Kidney (tissue), 14 donors: ENCODE results near the gene POLR3K. TPM values are rescaled to one million over a fixed set of nuclear protein-coding genes. Genes with fewer than 3 reads are reported as not detected.
"Not testable (repeated sequence)": the region's sequence is repeated elsewhere in the genome, so short reads cannot be mapped to it uniquely, and the experiment has no call there.

Source experiments
- DNase-seq, 5 donors: peaks; one replicate each; pipeline ENCODE4 v3.0.0-alpha.2; 2013 to 2020
- FAIRE-seq: peaks from 2 replicates; lab custom pipeline; 2012; peaks lifted over from hg19 to GRCh38; lab: Jason Lieb, UNC
- H3K27ac ChIP-seq, 2 donors: one replicate each; pipeline ENCODE4 v1.7.0; 2013; ENCODE audit warnings: low read depth in 2 of 2, low read length in 2 of 2, inconsistent platforms in 1 of 2
- H3K27me3 ChIP-seq: one replicate; pipeline ENCODE4 v1.7.1; 2013; ENCODE audit warnings: low read length, inconsistent platforms; ENCODE audit not compliant: control insufficient read depth, insufficient read depth
- H3K36me3 ChIP-seq, 3 donors: one replicate each; pipeline versions ENCODE4 v1.7.0 to v1.7.1; 2013; ENCODE audit warnings: low read length in 3 of 3, control low read depth in 1 of 3, inconsistent platforms in 1 of 3; ENCODE audit not compliant: insufficient read depth in 3 of 3, control insufficient read depth in 2 of 3
- H3K4me1 ChIP-seq, 3 donors: one replicate each; pipeline versions ENCODE4 v1.7.0 to v1.7.1; 2013; ENCODE audit warnings: low read length in 3 of 3, inconsistent platforms in 1 of 3, low read depth in 1 of 3; ENCODE audit not compliant: control insufficient read depth in 2 of 3, insufficient read depth in 2 of 3
- H3K4me3 ChIP-seq, 3 donors: one replicate each; pipeline versions ENCODE4 v1.7.0 to v1.8.1; 2013; ENCODE audit warnings: low read length in 3 of 3, control low read depth in 1 of 3, inconsistent platforms in 1 of 3
- H3K9ac ChIP-seq, 3 donors: one replicate each; pipeline versions ENCODE4 v1.7.0 to v1.7.1; 2013; ENCODE audit warnings: low read length in 3 of 3, control low read depth in 1 of 3, inconsistent platforms in 1 of 3
- H3K9me3 ChIP-seq, 3 donors: one replicate each; pipeline versions ENCODE4 v1.7.0 to v1.7.1; 2013; ENCODE audit warnings: low read length in 3 of 3, control low read depth in 1 of 3, inconsistent platforms in 1 of 3; ENCODE audit not compliant: control insufficient read depth in 2 of 3, insufficient read depth in 1 of 3
- intact Hi-C: fragments of 100-400 bp; cut with DNase I; formaldehyde crosslinking; loops from one replicate; pipeline ENCODE4 v1.11.1; 2022
- polyA plus RNA-seq: library from polyadenylated mRNA; stranded (reverse); fragments of 350-450 nt; fragmentation: Illumina TruSeq; extraction: RNeasy Lipid Tissue Mini Kit (QIAGEN cat#74804); gene quantifications from one replicate; pipeline ENCODE4 v1.2.3, GENCODE V29; 2014; ENCODE audit warnings: low read depth, low replicate concordance; ENCODE audit not compliant: insufficient read depth
- total RNA-seq: library from RNA; stranded (reverse); fragmentation: NEBNext Ultra II Directional; extraction: Animal tissue kit (Norgen Biotek cat#: 25700); gene quantifications from one replicate; pipeline ENCODE4 v1.2.1, GENCODE V29; 2021
- TF ChIP-seq, protein P1 (sequence below): IDR thresholded peaks from 3 replicates; pipeline ENCODE4 v1.5.1; 2012; ENCODE audit warnings: mild to moderate bottlenecking, moderate library complexity, borderline replicate concordance; ENCODE audit not compliant: insufficient read depth; ENCODE audit errors: extremely low read depth
- donor health status: control.
- donor health status: control.
- donor health status: control.
- donor health status: control.
- donor health status: control.
- donor health status: DM: yes; HTN: yes; CAD: no.
- donor health status: Normal renal cell carcinoma (clear cell type).

POLR3K gene
- total and polyA plus RNA-seq, 2 donors from 2014 or later, result 8.8 to 18.5 TPM

DNA sequence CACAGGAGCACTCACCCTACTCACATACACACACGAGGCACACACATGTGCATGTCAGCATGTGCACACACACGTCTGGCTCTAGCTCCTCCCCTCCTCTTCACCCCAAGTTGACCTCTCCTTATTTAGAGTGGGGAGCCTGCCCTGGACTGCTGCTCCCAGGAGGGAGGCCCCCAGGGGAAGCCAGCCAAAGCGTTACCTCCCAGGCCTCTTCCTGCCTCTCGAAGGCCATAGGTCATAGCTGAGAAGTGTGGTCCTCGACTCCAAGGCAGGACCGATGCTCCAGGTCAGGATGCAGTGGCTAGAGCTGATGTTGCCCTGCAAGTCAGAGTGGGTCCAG lies 18.8 kb downstream of the POLR3K start:
- H3K27me3 ChIP-seq, result no peaks in the 10 kb centered on the region
- FAIRE-seq, result no peak
- no peak overlapping the region for H3K27ac ChIP-seq
- no peaks in the 10 kb centered on the region for H3K36me3 ChIP-seq
- no peaks in the 10 kb centered on the region for H3K9me3 ChIP-seq
- peak in 1 of 5 donors; percentile 37 for DNase-seq
- no peak overlapping the region for H3K9ac ChIP-seq
- no peak overlapping the region for H3K4me3 ChIP-seq
- TF ChIP-seq, protein P1, sequence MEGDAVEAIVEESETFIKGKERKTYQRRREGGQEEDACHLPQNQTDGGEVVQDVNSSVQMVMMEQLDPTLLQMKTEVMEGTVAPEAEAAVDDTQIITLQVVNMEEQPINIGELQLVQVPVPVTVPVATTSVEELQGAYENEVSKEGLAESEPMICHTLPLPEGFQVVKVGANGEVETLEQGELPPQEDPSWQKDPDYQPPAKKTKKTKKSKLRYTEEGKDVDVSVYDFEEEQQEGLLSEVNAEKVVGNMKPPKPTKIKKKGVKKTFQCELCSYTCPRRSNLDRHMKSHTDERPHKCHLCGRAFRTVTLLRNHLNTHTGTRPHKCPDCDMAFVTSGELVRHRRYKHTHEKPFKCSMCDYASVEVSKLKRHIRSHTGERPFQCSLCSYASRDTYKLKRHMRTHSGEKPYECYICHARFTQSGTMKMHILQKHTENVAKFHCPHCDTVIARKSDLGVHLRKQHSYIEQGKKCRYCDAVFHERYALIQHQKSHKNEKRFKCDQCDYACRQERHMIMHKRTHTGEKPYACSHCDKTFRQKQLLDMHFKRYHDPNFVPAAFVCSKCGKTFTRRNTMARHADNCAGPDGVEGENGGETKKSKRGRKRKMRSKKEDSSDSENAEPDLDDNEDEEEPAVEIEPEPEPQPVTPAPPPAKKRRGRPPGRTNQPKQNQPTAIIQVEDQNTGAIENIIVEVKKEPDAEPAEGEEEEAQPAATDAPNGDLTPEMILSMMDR, result no peak
- intact Hi-C loops, result no loop called here
- H3K4me1 ChIP-seq, result no peaks in the 10 kb centered on the region

DNA sequence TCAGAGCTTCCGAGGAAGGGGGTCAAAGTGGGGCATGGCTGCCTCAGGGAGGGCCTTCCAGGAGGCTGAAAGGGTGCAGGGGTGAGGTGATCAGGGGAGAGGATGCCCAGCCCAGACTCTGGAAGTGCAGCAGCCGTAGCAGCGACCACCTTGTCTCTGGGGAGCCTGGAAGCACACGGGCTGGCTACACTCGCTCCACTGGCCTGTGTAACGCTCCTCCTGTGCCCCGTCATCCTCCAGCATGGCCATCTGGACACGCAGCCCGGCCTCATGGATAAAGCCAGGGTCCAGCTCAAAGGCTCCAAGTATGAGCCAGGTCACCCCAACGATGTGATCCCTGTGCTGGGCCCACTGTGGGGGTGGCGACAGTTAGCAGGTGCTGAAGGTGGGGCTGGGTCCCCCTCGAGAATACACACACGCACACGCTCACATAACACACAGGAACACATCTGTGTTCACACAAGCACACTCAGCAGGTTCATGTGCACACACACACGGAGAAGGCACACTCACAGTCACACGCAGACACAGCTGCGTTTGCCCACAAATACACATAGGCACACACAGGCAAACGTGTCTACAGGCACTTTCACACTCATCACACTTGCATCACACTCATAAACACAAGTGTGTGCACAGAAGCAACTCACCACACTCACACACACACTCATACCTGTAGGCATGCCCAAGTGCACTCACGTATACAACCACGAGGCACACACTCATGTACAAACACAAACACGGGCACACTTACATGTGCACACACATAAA lies 19.3 kb downstream of the POLR3K start:
- Histone ChIP-seq H3K4me3 (no peak overlapping the region), H3K9ac (no peak overlapping the region), H3K9me3 (no peaks in the 10 kb centered on the region), H3K36me3 (no peaks in the 10 kb centered on the region), H3K4me1 (no peaks in the 10 kb centered on the region), H3K27me3 (no peaks in the 10 kb centered on the region), H3K27ac (no peak overlapping the region)
- FAIRE-seq (no peak), DNase-seq (peak in 1 of 5 donors; percentile 32)
- TF ChIP-seq, protein P1, result no peak
- intact Hi-C loops, result no loop called here

DNA sequence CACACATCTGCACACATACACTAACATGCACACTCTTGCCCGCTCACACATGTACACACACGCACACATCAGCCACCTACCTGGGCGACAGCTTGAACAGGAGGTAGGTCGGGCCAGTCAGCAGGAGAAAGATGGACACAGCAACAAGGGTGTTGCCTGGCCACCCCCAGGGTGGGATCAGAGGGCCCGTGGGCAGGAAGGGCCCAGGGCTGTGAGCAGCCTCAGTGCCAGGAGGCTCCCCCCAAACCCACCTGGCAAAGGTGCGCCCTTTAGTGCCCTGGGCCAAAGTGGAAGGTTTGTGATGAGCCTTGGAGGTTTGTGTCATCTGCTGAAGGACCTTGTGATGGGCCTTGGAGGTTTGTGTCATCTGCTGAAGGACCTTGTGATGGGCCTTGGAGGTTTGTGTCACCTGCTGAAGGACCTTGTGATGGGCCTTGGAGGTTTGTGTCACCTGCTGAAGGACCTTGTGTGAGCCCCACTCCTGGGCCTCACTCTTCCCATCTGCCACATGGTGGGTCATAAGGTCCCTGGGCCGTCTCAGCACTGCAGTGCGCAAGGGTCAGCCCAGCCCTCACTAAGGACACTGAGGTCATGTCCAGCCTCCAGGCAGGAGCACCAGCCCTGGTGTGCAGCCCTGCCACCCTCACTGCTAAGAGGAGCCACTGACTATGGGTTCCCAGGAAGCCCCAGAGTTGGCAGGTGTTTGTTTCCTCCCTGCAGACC lies 20.1 kb downstream of the POLR3K start:
- H3K27me3 ChIP-seq, H3K4me3 ChIP-seq, H3K9ac ChIP-seq, H3K27ac ChIP-seq, intact Hi-C loops, H3K36me3 ChIP-seq, H3K9me3 ChIP-seq, DNase-seq, H3K4me1 ChIP-seq, FAIRE-seq: not testable (repeated sequence)

DNA sequence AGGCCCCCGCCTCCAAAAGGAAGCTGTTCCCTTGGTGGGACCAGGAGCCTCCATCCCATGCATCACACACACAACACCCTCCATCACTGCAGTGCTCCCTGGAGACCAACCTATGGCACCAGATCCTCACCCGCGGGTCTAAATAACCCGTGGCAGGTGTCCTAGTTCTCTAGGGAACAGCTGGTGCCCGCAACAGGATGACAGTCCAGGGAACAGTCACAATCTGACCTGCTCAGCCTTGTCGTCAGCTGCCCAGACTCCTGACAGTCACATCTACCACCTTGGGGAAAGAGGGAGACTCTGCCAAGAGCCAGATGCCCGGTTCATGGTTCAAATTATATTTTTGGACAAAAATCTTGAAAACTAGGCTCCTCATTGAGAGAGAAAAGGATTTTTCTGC lies 22.8 kb downstream of the POLR3K start:
- H3K4me3 ChIP-seq, H3K27ac ChIP-seq, H3K4me1 ChIP-seq, H3K9me3 ChIP-seq, DNase-seq, H3K27me3 ChIP-seq, H3K36me3 ChIP-seq, intact Hi-C loops, H3K9ac ChIP-seq, FAIRE-seq: not testable (repeated sequence)

DNA sequence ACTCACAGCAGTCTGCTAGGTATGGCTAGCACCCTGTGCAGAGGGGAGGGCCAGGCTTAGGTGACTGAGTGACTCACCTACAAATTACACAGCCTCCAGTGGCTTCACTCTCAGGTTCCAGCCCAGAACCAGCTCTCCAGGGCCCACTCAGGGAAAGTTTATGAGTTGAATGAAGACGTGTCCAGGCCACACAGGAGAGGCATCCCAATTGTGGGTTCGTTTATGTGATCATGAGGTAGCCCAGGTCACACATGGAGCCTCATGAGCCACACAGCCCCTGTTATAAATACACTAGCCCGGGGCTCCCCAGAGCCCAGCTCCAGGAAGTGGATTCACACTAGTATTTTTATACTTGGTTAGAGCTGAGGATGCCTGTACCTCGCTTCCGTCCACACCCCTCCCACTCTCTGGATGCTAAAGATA lies 27.5 kb downstream of the POLR3K start:
- H3K9me3 ChIP-seq, H3K4me1 ChIP-seq, intact Hi-C loops, H3K27me3 ChIP-seq, H3K27ac ChIP-seq, H3K36me3 ChIP-seq, DNase-seq, H3K9ac ChIP-seq, FAIRE-seq, H3K4me3 ChIP-seq: not testable (repeated sequence)

DNA sequence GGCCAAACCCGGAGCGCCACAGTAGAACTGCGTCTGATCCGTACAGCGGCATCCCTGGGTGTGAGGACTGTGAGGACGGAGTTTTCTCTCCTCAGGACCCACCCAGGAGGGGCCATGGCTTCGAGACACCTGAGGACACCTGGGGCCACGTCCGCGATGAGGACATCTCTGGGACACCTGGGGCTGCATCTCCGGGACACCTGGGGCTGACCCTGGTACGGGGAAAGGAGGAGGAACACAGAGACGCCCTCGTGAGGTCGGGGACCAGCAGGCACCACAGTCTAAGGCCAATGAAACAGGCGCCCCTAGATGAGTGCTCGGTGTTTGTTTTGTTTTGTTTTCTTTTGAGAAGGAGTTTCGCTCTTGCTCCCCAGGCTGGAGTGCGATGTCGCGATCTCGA lies 29.3 kb downstream of the POLR3K start:
- H3K27me3 ChIP-seq, intact Hi-C loops, DNase-seq, H3K9me3 ChIP-seq, H3K4me1 ChIP-seq, H3K36me3 ChIP-seq, H3K4me3 ChIP-seq, H3K9ac ChIP-seq, H3K27ac ChIP-seq, FAIRE-seq: not testable (repeated sequence)
